NCI-H2196 (cell line): ENCODE measurements around the gene ATXN2.
"Not testable (repeated sequence)": the region's sequence is repeated elsewhere in the genome, so short reads cannot be mapped to it uniquely, and the experiment has no call there.

ENCODE experiments used
- DNase-seq: peaks from one replicate; lab custom pipeline; 2025; ENCODE audit not compliant: unreplicated experiment; lab: John Stamatoyannopoulos, UW

ATXN2 gene

DNA sequence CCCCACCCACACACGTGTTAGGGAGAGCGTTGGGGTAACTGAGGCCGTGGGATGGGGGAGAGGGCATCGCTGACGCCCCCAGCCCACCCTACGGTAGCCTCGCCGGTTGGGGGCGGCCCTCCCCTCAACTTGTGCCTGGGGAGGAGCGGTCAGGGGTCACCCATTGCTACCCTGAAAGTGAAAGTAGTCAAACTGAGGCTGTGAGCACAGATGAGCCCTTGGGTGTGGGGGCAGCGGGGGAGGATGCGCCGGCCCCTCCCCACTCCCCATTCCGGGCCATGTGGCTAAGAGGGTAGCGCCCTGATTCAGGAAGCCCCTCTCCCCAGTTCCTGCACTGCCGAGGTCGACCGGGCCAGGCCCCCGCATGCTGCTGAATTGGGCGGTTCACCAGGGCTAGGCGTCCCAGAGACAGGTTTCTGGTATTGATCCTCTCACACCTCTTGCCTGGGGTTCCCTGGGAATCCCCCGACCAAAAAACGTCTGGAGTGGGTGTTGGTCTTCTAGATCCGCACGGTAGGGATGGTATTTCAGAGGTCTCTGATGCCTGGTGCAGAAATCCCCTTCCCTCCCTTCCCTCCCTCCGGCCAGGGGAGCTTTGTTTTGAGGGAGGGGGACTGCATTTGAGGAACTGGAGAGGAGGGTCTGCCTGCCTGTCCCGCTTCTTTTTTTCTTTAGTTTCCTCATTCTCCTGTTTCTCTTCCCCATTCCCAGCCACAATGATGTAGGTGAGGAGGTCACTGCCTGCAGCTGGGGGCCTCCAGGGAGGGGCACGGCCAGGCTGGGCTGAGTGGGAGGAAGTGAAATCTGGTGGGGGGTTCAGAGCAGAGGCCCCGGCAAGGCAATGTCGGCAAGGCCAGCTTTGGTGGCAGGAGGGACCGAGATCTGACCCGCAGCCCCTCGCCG, 192.4 kb downstream of the ATXN2 start:
- DNase-seq: no peak

DNA sequence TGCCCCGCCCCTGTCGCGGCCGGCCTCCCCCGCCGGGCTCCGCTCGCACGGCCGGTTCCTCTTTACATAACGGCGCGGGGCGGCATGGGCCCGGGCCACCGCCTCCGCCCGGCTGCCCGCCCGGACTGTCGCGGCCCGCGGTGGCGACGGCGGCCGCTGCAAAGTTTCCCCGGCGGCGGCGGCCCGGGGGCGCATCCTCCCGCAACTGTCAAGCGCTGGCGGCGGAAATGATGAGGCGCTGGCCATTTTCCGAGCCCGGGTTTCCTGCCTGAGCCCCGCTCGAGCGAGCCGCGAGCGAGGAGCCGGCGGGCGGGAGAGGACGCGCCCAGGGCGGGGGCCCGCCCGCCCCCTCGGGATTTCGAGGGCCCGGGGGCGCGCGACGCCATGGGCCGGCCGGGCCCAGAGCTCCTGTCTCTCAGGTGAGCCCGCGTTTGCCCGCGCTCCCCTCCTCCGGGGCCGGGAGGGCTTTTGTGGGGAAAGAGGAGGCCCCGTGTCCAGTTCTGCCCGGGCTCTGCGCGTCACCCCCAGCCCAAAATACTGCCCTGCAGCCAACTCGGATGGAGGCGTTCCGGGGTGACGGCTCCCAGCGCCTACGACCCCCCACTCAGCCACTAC, 193.1 kb downstream of the ATXN2 start, which contains the start of gene SH2B3:
Gene SH2B3 (plus strand): TSS at position 65 of the 615 bp plus-strand sequence. CDS start 12,223 bp downstream, outside the sequence.
- DNase-seq: peak; percentile 79

DNA sequence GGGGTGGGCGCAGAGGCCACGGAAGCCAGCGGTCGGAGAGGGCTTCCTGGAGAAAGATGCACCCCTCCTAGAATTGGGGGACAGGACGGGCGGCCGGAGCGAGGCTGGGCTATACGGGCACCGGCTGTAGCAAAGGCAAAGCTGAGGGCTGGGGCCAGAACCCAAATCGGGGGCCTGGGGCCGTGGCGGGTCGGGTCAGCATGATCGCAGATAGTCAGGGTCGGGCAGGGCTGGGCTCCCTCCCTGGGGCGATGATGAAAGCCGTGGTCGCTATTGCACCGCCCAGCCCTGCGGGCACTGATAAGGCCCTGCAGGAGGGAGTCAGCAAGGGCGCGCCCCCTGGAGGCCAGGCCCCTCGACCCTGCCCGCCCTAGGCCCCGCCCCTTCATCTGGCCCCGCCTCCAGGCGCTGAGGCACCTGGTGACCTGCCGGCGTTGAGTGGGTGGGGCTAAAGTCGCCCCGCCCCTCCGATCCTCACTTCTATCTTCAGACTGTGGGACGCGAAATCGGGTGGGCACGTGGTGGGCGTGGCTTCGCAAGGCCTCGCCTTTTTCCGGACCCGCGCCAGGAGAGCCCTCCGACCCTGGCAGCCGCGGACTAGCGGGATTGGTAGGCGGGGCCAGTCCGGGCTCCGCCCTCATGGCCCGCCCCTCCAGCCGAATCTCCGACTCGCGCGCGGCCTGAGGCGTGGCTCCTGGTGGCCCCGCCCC, 193.8 kb downstream of the ATXN2 start:
- peak; percentile 95 for DNase-seq

DNA sequence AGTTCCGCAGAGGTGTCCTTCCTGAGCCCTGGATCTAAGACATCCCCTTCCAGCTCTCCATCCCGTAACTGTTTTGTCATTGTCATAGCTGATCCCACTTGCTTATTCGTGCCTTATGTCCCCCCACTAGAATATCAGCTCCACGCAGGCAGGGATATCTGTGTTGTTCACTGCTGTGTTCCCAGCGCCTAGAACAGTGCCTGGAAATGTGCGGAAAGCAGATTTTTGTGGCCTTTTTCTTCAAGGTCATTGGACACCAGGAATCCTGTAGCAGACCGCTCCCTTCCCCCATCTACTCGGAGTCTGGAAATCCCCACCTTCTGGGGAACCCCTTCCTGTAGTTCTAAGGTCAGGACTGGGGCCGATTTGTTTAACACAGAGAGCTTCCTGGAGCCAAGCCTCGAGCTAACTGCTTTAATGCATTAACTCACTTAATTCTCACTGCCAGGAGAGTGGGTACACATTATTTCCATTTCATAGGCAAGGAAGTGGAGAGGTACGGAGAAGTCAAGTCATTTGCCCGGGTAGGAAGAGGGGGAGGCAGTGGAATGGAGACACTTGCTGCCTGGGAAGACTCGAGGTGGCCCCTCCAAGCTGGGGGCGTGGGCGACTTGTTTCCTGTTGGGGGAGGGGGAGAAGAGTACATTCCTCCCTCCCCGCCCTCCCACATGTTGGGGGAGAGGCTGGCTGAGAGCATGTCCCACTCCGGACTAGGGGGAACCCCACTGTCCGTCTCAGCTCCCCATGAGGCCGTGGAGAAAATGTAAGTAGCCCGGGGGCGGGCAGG, 194.6 kb downstream of the ATXN2 start:
- DNase-seq: no peak

DNA sequence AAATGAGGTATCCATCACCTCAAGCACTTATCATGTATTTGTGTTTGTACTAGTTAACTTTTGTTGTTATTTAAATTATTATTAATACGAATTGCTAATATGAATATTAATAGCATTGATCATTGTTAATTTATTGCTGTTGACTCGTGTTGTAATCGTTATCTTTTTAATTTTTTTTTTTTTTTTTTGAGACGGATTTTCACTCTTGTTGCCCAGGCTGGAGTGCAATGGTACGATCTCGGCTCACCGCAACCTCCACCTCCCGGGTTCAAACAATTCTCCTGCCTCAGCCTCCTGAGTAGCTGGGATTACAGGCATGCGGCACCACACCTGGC, 196.7 kb downstream of the ATXN2 start:
- DNase-seq: not testable (repeated sequence)
